Effector CD4-positive, alpha-beta T cell (primary cell): ENCODE measurements around the gene SUPT4H1.

Source experiments
- DNase-seq: peaks from one replicate; pipeline ENCODE4 v3.0.0-alpha.2; 2020

Gene SUPT4H1

DNA sequence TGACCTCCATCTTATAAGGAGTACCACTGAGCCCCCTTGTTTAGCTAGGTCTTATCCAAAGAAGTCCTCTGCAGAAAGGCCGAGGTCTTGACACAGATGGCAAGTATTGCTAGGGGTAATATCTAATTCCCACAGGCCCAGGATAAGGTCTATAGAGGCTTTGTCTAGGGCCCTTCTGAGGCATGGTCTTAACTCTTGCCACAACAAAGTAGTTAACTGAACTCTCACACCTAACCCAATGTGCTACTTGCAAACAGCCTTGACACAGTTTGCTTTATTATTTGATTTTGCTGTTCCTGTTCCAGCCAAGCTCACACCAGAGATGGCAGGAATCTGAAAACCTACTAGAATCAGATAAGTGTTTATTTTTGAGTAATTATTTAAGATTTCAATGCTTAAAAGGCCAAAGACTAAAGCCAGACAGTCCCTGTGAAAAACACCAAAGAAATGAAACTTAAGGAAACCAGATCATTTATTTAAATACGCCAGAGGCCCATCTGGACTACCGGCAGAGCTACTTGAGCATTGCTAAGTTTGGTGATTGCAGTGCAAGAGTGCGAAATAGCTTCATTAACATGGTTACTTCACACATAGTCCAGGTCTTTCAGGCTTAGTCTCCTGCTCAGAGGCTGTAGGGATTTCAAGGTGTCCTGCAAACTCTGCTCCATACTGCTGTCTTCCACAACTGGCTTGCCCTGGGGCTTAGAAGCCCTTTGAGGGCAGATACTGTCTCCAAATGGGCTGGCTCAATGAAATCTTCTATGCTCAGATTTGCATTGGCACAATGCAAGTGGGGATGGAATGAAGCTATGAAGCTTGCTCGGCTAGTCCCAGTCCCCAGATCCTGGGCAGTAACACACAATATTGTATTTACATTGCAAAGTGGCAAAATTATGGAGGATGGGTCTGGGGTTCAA is 28.5 kb upstream of the SUPT4H1 start:
- DNase-seq: no peak

DNA sequence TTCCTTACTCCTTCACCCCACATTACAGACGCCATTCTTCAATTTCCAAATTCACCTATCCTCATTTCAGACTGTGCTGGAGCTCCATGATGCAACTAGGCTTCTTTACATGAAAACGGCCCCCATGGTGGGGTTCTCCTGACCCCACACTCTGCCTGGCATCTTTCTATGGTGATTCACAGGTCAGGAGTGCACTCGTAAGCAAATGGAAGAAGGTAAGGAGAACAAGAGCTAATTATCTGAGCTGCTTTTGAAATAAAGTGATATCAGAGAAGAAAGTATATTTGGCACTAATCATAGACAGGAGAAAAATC is 27.5 kb upstream of the SUPT4H1 start:
- DNase-seq: no peak

DNA sequence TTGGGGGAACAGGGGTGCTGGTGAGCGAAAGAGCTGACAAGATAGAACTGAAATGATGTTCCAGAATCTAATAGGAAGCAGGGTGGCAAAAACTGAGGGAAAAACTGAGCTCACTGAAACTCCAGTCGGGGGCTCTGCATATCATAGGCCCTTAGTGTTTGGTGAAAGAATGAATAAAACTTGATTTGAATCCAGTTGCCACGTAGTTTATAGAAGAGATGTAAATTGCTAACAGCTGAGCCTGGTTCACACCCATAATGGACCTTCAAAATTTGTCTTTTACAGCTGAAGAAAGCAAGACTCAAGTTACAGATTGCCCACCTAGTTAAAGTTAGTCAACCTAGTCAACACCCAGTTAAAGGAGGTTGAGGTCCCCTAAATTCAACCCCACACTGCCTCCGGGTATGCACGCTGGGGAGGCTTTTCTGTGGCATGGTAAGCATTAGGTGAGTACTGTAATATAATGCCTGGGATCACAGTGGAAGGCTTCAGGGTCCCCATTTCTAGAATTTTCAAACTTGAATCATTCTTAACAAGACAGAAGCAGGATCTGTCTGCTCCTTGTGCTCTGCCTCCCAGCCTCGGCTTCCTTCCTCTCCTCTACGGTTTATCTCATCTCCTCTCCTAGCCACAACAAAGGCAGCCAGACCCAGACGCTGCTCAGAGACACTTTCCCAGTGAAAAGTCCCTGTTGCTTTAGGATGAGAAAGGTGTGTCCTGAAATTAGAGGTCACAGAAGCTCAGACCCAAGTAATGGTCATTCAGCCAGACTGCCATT is 26.9 kb upstream of the SUPT4H1 start:
- no peak for DNase-seq

DNA sequence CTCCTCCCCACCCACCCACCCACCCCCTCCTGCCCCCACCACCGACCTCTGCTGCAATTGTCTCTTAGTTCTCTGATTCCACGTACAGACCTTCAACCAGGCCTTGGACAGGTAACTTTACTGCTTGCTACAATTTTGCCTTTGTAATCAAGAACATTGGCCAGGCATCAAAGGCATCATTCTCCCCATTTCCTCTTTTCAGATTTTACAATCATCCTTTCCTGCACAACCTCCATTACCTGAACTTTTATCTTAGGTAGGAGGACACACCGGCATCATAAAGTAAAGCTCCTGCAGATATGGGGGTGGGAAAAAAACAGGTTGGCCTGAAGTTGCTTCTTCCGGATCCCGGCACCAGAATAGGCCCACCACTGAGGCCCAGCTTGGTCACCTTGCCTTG is 25.7 kb upstream of the SUPT4H1 start:
- DNase-seq: no peak

DNA sequence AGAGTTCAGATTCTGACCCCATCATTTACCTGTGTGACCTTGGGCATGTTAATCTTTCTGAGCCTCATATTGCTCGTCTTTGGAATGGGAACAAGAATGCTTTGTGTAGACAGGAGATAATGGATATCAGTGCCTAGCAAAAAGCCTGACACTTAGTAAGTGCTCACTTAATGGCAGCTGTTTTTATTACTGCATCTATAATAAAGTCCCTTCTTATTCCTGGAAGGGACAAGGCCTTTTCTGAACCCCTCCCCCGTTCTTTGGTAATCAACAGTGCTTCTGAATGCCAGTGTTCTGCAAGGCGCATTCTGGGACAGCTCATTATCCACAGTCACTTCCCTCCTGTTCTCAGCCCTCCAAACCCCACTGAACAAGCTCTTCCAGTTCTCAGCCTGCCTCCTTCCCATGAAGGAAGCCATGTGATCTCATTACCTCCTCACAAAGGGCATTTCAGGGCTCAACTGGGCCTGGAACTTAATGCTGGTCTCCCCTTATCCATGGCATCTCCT is 25.1 kb upstream of the SUPT4H1 start:
- DNase-seq: no peak

DNA sequence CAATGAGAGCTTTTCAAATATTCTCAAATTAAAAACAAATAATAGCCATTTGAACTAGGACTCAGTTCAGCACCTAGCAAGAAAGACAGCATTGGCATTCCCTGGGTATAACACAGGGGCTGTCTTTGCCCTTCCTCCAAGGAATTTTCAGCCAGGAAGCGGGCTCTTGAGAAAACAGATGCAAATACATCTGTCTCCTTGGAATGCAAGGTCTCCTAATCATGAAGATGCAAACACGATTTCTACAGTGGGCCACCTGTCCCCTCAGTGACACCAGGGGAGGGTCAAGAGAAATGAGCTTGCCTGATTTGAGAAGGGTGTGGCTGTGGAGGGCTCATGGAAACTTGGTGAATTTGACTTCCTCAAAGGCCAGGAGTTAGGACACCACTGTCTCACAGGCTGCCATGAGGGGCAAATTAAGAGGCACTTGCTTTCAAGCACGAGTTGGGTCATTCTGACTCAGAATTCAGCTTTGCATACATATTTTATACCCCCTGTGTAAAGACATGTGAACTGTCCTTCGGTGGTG is 24.5 kb upstream of the SUPT4H1 start:
- no peak for DNase-seq

DNA sequence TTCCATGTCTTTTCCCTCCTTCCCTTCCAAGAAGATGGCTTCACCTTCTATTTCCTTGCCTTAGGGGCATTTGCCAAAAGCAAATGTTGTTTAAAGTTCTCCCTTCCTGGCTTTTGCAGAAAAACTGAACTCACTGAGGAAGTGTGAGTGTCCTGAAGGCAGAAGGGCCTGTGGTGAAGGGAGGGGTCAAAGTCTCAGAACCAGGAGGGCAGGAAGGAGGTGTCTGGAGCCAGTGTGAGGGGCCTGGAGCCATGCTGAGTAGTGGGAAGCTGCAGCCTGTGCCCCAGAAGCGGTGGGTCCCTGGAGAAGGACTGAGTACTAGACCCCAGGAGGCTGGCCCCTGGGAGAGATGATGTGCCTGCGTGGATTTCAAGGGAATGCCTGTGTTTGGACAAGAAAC is 23.8 kb upstream of the SUPT4H1 start:
- DNase-seq: no peak

DNA sequence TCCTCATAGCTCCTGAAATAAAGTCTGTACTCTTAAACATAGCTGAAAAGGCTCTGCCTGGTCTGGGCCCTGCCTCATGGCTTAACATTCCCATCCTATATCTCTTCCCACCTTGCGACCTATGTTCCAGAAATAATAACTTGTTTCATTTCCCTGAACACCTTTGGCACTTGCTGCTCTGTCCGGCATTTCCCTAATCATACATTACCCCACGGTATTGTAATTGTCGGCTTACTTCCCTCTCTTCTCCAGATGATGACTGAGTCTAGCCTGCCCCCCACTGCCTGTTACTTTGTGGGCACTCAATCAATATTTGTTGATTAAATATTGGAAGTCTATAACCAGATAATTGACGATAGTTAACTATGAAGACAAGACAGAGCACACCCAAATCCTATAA is 23.3 kb upstream of the SUPT4H1 start:
- no peak for DNase-seq

DNA sequence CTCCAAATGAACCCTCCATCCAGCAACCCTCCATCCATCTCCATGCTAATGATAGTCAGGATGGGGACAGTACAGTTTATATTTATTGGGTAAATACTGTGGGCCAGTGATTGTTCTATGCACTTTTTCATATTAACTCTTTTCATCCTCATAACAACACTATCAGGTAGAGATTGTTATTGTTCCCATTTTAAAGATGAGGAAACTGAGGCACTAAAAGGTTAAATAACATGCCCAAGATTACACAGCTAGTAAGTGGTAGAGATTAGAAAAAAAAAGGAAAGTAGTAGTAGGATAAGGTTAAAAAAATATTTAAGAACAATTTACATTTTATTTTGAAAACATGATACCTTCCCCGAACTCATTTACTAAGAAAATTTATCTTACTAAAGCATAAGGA is 21.9 kb upstream of the SUPT4H1 start:
- DNase-seq: no peak

DNA sequence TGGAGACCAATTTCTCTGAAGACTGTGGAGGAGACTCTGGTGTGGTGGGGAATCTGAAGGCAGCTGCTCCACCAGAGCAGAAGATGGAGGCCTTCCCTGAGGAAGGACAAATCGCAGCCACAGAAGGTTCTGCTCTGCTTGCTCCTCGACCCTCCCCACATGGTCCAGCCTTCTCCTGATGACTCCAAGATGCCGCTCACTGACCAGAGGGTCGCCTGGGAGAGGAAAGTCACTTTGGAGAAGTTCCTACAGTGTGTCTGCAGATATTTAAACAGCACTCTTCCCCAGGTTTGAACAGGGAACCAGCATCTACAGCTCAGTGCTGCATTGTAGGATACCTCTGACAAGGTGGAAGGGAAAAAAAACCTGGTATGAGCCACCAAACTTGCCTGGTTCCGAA is 21.0 kb upstream of the SUPT4H1 start:
- DNase-seq: no peak

DNA sequence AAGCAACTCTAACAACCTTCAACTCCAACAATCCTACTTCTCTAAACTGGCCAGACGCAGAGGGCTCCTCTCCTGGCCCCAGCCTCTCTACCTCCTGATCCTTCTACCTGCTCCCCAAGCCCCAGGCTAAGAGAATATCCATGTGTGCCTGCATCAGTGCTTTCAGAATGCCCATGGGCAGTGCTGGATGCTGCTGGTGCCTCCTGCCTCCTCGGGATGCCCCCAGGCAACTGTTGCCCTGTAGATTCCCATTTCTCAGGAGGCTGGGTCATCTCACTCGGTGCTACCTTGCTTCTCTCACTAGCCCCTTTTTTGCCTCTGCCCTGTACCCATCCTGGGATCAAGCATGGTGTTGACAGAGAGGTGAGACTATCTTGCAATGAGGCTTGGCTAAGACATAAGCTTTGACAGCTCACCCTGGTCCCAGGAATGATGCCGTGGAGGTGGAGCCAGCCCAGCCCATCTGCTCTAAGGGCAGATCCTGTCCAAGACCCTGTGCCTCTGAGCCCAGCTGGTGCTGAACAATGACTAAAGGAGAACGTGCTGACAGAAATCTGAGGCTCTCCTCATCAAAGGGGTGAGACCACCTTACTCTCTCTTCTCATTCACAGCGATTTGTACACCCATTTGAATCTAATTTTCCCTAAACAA is 19.4 kb upstream of the SUPT4H1 start:
- no peak for DNase-seq

DNA sequence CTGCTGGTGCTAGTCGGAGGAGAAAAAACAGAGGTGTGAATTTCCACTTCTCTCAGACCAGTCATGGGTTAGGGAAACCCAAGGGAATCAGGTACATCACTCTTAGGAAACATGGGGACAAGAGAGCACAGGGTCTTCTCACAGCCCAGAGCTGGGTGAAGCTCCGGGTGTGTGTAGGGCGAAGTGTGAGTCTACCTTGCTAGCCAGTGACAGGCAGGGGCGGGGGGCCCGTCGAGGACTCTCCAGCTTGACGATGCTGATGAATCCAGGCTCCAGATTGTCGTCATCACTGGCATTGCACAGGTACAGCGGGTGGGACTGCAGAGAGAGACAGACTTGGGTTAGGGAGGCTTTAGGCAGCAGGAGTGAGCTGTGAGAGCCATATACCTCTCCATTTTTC is 18.7 kb upstream of the SUPT4H1 start:
- DNase-seq: no peak

DNA sequence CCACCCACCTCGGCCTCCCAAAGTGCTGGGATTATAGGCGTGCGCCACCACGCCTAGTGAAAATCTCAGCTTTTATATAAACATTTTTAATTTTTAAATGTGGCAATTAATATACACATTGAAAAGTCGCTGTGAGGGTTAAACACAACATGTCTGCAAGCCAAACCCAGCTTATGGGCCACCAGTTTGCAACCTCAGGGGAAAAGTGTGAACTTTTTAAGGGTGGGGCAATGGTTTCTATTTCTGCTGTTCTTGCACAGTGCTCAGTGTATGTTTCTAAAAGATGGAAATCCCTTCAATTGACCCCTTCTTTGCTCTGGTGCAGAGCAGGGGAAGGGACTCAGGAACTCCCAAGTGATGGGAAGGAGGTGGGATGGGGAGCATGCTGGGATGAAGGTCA is 18.3 kb upstream of the SUPT4H1 start:
- DNase-seq: no peak

DNA sequence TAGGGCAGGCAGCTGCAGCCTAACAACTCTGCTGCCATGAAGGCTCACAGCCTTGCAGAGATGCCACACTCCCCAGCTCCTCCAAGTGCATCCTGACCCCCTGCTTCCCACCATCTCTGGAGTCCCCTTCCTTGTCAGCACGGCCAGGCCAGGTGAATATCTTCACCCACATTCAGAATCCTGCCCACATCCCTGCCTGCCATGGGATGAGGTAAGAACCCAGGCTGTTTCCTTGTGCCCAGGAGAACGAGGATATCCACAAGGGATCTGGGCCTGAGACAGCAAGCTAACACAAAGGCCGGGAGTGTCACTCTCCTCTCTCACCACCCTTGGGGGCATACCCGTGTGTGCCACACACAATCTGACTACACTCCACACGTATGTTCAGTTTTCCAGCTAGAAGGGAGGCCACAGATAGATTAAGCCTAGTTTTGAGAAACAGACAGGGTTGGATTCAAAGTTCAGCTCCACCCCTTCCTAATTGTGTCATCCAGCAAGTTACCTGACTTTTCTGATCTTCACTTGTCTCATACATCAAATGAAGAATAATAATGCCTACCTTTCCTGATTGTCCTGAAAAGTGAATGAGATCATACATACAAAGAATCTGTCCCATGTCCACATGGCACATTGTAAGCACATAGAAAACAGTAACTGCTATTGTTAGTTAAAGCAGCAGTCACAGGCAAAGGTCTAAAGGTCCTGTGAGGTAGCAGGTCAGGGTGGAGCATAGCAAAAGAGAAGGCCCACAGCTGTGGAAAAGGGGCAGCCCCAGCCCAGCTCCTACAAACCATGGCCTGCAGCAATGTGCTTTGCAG is 17.4 kb upstream of the SUPT4H1 start:
- no peak for DNase-seq

DNA sequence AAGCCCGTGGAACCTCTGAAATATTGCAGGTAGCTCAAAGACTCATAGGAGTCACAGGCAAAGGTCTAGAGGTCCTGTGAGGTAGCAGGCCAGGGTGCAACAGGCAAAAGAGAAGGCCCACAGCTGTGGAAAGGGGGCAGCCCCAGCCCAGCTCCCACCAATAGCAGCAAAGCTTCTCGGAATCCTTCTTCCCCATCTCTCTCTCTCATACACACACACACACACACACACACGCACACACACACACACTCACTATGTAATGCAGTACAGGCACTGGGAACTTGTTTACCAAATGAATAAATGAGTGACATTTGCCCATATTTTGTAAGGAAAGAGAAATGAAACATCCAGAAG is 16.8 kb upstream of the SUPT4H1 start:
- DNase-seq: no peak

DNA sequence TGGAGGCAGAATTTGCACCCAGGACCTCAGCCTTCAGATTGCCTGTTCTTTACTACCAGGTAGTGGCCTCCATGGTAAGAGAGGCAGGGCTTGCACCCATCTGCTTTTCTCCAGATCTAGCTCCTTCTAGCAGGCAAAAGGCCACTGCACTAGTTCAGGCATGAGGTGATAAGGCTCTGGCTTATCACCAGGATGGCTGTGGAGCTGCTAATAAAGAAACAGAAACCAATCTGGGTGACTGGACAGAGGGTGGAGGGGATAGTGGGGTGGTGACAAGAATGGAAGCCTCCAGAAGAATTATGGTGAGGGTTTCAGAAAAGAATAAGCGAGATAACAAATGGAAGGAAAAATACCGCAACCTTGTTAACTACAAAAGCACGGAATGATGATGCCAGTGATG is 15.5 kb upstream of the SUPT4H1 start:
- no peak for DNase-seq

DNA sequence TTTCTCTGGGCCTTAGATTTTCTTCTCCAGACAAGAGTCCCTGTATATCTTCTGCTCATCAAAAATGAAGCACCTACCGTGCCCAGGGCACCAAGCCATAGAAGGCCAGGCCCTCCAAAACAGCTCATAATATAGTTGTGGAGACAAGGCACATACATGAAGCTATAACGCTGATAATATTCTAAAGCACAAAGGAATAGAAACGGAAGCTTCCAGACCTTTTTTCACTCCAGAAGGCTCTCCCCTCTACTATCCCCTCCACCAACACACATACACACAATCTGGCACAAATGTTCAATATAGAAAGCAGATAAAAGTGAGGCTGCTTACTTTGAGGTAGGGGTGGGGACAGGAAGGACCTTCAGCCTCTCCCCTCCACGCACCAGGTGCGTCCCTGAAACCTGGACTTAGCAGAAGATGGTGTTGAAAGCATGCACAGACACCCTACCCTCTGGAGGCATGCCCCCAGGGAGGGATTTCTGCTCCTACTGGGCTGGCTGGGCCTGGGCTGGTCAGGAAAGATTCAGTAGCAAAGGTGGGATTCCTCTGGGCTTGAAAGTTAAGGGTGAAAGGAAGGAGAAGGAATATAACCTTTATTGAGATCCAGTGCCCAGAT is 14.1 kb upstream of the SUPT4H1 start:
- no peak for DNase-seq

DNA sequence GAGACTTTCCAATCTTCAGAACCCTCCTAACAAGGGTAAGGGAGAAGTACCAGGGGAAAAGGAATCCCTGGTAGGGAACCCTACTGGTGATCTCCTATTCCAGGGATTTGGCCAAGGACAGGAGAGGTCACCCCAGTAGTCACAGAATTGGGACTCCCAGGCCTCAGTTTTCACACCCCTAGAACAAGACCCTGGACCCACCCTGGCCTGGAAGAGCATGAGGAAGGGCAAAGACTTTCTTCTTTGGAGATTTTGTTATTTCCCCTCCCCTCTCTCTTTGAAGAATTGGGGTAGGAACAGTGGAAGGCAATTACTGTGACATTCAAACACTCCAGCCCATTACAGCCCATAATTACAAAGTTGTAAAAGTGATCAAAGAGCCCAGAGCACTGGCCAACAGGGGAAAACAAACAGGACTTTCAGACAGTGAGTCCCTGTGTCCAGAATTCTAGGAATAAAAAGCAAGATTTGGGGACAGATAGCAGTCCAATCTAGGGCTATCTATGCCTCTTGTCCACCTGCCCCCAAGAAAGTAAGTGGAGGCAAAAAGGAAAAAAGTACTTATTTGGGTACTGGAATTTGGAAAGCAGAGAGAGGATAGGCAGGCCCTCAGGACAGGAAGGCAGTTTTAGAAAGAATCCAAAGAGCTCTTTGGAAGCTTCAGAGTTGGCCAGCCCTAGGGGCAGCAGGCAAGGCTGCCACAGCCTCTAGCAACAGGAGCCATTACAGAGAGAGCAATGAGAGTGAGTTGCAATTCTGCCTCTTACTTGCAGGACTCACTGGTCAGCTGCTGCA is 13.4 kb upstream of the SUPT4H1 start:
- no peak for DNase-seq

DNA sequence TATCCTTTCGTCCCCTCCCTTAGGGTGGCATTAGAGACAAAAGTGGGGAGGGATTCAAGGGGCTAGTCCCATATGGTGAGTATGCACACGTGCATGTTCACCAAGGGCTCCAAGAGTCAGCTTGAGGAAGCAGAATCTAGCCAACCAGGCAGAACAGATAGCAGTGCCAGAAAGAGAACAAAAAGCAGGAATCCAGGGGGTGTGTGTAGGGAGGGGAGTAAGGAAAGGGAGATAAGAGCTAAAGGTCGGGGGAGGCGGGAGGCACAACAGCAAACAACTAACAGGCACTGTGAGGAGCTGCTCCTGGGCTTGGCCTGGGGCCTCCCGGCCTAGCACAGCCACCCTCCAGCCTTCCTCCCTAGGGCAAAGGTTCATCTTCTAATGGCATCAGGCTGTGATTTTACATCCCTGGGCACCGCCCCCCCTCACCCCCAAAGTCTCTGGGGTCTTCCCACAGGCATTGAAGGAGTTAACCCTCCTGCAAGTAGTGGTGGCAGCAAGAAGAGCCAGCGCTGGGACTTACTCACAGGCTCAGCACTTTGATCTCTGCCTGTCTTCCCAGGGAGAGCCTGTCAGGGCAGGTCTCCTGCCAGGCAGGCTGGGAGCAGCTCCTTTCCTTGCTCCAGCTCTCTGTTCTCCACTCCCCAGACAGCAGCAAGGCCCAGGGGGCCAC is 12.4 kb upstream of the SUPT4H1 start:
- no peak for DNase-seq

DNA sequence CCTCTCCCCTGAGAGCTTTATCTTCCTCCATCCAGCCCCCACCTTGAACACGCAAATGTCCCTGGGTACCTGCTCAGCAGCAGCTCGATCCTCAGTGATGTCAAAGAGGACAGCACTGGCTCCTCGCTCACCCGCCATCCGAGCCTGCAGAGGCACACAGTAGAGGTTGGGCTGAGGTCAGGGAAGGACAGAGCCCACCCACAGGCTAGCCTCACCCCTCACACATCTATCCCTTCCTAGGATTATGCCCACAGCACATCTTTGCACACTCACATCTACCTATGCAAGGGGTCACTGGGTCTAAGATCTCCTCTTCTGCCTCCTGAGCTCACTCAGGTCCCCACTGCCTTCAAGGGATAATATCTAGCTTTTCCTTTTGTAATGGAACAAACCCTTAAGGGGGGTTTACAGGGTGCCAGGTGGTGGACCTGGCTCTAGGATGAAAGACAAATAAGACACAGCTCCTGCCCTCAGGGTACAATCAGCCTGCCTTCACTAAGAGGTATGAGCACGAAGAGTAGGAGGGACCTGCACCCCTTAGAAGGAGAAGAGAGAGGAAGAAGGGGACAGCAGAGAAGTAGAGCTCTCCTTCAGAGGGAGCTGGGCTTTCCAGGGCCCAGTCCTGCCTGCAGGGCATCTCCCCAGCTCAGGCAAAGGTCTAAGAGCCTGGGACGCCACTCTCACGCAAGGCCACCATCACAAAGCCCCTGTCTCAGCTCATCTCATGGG is 11.6 kb upstream of the SUPT4H1 start:
- no peak for DNase-seq
